Kidney (tissue), 14 donors: ENCODE data around the gene GMIP. TPM values are rescaled to one million over a fixed set of nuclear protein-coding genes. Genes with fewer than 3 reads are reported as not detected.

Experiments used
- DNase-seq, 5 donors: peaks; one replicate each; pipeline ENCODE4 v3.0.0-alpha.2; 2013 to 2020
- FAIRE-seq: peaks from 2 replicates; lab custom pipeline; 2012; peaks lifted over from hg19 to GRCh38; lab: Jason Lieb, UNC
- H3K27ac ChIP-seq, 2 donors: one replicate each; pipeline ENCODE4 v1.7.0; 2013; ENCODE audit warnings: low read depth in 2 of 2, low read length in 2 of 2, inconsistent platforms in 1 of 2
- H3K27me3 ChIP-seq: one replicate; pipeline ENCODE4 v1.7.1; 2013; ENCODE audit warnings: low read length, inconsistent platforms; ENCODE audit not compliant: control insufficient read depth, insufficient read depth
- H3K36me3 ChIP-seq, 3 donors: one replicate each; pipeline versions ENCODE4 v1.7.0 to v1.7.1; 2013; ENCODE audit warnings: low read length in 3 of 3, control low read depth in 1 of 3, inconsistent platforms in 1 of 3; ENCODE audit not compliant: insufficient read depth in 3 of 3, control insufficient read depth in 2 of 3
- H3K4me1 ChIP-seq, 3 donors: one replicate each; pipeline versions ENCODE4 v1.7.0 to v1.7.1; 2013; ENCODE audit warnings: low read length in 3 of 3, inconsistent platforms in 1 of 3, low read depth in 1 of 3; ENCODE audit not compliant: control insufficient read depth in 2 of 3, insufficient read depth in 2 of 3
- H3K4me3 ChIP-seq, 3 donors: one replicate each; pipeline versions ENCODE4 v1.7.0 to v1.8.1; 2013; ENCODE audit warnings: low read length in 3 of 3, control low read depth in 1 of 3, inconsistent platforms in 1 of 3
- H3K9ac ChIP-seq, 3 donors: one replicate each; pipeline versions ENCODE4 v1.7.0 to v1.7.1; 2013; ENCODE audit warnings: low read length in 3 of 3, control low read depth in 1 of 3, inconsistent platforms in 1 of 3
- H3K9me3 ChIP-seq, 3 donors: one replicate each; pipeline versions ENCODE4 v1.7.0 to v1.7.1; 2013; ENCODE audit warnings: low read length in 3 of 3, control low read depth in 1 of 3, inconsistent platforms in 1 of 3; ENCODE audit not compliant: control insufficient read depth in 2 of 3, insufficient read depth in 1 of 3
- intact Hi-C: fragments of 100-400 bp; cut with DNase I; formaldehyde crosslinking; loops from one replicate; pipeline ENCODE4 v1.11.1; 2022
- polyA plus RNA-seq: library from polyadenylated mRNA; stranded (reverse); fragments of 350-450 nt; fragmentation: Illumina TruSeq; extraction: RNeasy Lipid Tissue Mini Kit (QIAGEN cat#74804); gene quantifications from one replicate; pipeline ENCODE4 v1.2.3, GENCODE V29; 2014; ENCODE audit warnings: low read depth, low replicate concordance; ENCODE audit not compliant: insufficient read depth
- total RNA-seq: library from RNA; stranded (reverse); fragmentation: NEBNext Ultra II Directional; extraction: Animal tissue kit (Norgen Biotek cat#: 25700); gene quantifications from one replicate; pipeline ENCODE4 v1.2.1, GENCODE V29; 2021
- TF ChIP-seq, protein P1 (sequence below): IDR thresholded peaks from 3 replicates; pipeline ENCODE4 v1.5.1; 2012; ENCODE audit warnings: mild to moderate bottlenecking, moderate library complexity, borderline replicate concordance; ENCODE audit not compliant: insufficient read depth; ENCODE audit errors: extremely low read depth
- donor health status: control.
- donor health status: control.
- donor health status: control.
- donor health status: control.
- donor health status: control.
- donor health status: DM: yes; HTN: yes; CAD: no.
- donor health status: Normal renal cell carcinoma (clear cell type).

The GMIP gene
- total and polyA plus RNA-seq, 2 donors from 2014 or later = 3.3 to 18.8 TPM

DNA sequence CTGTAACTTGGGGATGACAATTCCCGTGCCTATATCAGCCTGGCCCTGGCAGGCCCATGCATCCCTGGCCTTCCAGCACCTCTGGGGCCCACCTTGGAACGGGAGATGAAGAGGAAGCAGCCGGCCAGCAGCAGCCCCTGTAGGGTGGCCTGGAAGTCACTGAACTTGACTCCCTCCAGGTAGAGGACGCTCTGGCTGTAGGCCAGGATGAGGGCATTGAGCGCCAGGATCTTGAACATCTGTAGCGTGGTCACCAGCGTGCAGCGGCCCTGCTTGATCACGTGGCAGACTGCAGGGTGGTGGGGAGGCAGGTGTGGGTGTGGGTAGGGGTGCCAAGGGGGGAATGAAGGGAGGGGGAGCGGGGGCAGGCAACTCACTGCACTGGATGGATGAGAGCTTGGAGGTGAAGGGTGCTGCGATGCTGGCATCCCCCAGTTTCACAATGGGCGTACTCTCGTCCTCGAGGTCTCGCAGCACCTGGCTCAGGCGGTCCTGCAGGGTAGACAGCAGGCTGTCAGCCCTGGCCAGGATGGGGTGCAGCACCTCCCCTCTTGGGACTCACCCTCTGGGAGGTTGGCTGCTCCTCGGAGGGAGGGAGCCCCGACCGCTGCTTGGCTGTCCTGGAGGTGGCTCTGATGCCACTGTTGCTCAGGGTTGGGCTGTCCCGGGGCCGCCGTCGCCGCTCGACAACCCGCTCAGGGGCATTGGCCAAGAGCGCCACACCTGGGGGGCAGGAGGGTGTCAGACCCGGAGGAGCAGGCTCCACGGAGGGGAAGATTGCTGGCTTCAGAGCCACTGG is 3.8 kb upstream of the GMIP start:
- DNase-seq = no peak
- Histone ChIP-seq H3K9ac (no peak overlapping the region), H3K4me1 (peaks cover 0 to 5% (median 0%) of the 10 kb centered on the region in 3 donors), H3K36me3 (peaks cover 0 to 37% (median 18%) of the 10 kb centered on the region in 3 donors), H3K27me3 (no peaks in the 10 kb centered on the region), H3K27ac (no peak overlapping the region), H3K9me3 (no peaks in the 10 kb centered on the region), H3K4me3 (no peak overlapping the region)
- FAIRE-seq = no peak
- TF ChIP-seq, protein P1, sequence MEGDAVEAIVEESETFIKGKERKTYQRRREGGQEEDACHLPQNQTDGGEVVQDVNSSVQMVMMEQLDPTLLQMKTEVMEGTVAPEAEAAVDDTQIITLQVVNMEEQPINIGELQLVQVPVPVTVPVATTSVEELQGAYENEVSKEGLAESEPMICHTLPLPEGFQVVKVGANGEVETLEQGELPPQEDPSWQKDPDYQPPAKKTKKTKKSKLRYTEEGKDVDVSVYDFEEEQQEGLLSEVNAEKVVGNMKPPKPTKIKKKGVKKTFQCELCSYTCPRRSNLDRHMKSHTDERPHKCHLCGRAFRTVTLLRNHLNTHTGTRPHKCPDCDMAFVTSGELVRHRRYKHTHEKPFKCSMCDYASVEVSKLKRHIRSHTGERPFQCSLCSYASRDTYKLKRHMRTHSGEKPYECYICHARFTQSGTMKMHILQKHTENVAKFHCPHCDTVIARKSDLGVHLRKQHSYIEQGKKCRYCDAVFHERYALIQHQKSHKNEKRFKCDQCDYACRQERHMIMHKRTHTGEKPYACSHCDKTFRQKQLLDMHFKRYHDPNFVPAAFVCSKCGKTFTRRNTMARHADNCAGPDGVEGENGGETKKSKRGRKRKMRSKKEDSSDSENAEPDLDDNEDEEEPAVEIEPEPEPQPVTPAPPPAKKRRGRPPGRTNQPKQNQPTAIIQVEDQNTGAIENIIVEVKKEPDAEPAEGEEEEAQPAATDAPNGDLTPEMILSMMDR = no peak
- intact Hi-C loops = no loop called here

DNA sequence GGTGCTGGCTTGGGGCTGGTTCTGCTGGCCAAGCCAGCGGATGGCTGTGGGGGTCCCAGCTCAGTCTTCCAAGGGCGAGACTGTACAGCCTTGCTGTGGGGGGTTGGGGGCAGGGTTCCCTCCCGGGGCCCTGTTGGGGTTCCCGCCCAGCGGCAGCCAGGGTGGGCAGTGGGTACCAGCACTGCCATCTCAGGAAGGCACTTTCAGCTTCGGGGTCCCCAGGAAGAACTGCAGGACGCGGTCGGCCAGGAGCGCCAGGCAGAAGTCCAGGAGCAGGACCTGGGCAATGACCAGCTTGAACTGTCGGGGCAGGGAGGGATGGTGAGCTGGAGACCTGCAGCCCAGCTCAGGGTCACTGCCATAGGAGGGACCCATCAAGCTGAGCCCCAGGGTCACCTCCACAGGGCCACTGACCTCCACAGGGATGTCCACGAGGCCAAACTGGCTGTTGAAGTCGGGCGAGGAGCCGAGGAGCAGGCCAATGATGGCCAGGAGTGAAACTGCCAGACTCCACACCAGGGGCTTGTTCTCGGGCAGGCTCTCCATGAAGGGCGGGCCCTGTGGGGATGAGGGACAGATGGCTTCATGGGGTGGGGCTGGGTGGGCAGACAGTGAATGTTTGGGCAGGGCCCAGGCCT is 1.9 kb upstream of the GMIP start:
- no peak for FAIRE-seq
- Histone ChIP-seq H3K9me3 (no peaks in the 10 kb centered on the region), H3K27ac (no peak overlapping the region), H3K4me3 (no peak overlapping the region), H3K36me3 (peaks cover 0 to 19% (median 6%) of the 10 kb centered on the region in 3 donors), H3K9ac (no peak overlapping the region), H3K4me1 (peaks cover 0 to 5% (median 0%) of the 10 kb centered on the region in 3 donors), H3K27me3 (no peaks in the 10 kb centered on the region)
- intact Hi-C loops = no loop called here
- no peak for DNase-seq
- TF ChIP-seq, protein P1 = no peak

DNA sequence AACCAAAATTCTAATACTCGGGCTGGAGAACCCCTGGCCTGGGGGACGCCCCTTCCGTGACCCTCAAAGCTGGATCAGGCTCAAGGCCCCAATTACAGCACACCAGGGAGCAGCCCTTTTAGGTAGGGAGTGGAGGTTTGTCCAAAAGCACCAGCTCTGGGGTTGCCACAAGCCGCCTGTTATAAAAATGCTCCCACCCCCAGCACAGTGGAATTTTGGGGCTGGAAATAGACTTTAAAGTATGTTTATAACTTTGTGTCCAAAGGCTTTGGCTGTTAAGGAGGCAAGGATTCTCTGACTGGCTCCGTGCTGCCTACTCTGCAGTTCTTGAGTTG is 564 bp upstream of the GMIP start:
- TF ChIP-seq, protein P1 = no peak
- Histone ChIP-seq H3K36me3 (peaks cover 0 to 11% (median 6%) of the 10 kb centered on the region in 3 donors), H3K9ac (peak overlapping the region in 1 of 3 donors; percentile 71), H3K4me3 (peak overlapping the region in 1 of 3 donors; percentile 78), H3K9me3 (no peaks in the 10 kb centered on the region), H3K4me1 (peaks cover 0 to 5% (median 0%) of the 10 kb centered on the region in 3 donors), H3K27me3 (no peaks in the 10 kb centered on the region), H3K27ac (no peak overlapping the region)
- no peak for FAIRE-seq
- intact Hi-C loops = loop anchor here (5.0 kb wide), 1 partner anchor 112 kb away; no protein-coding TSS in a partner anchor
- no peak for DNase-seq
